ENCODE results near the gene AIFM3. TPM values are rescaled to one million over a fixed set of nuclear protein-coding genes. Genes with fewer than 3 reads are reported as not detected.
"Not testable (repeated sequence)": the region's sequence is repeated elsewhere in the genome, so short reads cannot be mapped to it uniquely, and the experiment has no call there.

The AIFM3 gene
- total RNA-seq, 1 donor from 2014 or later = 0.17 TPM

DNA sequence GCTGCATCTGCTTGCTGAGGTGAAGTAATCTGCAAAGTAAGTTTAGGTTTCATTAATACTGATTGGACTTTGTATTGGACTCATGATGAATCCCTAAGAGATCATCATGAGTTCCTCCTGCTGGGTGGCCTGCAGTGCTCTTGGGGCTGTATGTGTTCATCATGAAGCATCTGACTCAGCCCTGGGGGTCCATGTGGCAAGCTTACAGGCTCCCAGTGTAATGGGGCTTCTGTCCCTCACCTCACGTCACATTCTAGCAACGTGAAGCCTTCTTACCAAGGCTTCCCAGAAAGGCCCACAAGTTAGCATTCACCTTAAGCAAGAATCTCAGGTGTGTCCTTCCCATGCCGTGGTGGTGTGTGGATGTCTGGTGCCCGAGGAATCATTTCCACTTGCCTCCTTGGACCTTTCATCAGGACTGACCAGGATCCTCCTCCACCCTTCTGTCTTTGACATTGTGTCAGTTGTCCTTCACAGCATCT is 26.1 kb upstream of the AIFM3 start:
- DNase-seq = no peak

DNA sequence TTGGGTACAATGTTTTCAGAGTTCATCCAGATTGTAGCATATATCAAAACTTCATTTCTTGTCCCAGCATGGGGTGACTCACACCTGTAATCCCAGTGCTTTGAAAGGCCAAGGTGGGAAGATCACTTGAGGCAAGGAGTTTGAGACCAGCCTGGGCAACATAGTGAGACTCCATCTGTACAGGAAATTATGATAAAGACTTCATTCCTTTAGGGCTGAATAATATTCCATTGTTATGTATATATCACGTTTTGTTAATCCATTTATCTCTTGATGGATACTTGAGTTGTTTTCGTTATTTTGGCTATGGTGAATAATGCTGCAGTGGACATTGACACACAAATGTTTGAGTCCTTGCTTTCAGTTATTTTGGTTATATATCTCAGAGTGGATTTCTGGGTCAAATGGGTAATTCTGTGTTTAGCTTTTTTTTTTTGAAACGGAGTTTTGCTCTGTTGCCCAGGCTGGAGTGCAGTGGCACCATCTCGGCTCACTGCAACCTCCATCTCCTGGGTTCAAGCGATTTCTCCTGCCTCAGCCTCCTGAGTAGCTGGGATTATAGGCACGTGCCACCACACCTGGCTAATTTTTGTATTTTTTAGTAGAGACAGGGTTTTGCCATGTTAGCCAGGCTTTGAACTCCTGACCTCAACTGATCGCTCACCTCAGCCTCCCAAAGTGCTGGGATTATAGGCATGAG is 24.7 kb upstream of the AIFM3 start:
- DNase-seq = not testable (repeated sequence)

DNA sequence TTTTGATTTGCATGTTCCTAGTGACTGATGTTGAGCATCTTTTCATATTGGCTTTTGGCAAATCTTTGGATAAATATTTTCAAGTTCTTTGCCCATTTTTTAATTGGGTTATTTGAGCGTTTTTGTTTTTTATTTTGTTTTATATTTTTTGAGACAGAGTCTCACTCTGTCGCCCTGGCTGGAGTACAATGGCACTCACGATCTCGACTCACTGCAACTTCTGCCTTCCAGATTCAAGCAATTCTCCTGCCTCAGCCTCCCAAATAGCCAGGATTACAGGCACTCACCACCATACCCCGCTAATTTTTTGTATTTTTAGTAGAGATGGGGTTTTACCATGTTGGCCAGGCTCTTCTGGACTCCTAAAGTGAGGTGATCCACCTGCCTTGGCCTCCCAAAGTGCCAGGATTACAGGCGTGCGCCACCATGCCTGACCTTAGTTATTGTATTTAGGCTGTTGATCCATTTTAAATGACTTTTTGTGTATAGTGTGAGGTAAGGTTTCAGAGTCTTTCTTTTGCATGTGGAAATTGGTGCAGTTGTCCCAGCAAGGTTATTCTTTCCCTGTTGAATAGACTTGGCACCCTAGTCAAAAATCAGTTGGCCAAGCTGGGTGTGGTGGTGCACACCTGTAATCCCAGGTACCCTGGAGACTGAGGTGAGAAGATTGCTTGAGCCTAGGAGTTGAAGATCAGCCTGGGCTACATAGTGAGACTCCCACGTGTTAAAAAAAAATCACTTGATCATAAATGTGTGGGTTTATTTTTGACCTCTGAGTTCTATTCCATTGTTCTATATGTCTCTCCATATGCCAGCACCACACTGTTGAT is 23.7 kb upstream of the AIFM3 start:
- no peak for DNase-seq

DNA sequence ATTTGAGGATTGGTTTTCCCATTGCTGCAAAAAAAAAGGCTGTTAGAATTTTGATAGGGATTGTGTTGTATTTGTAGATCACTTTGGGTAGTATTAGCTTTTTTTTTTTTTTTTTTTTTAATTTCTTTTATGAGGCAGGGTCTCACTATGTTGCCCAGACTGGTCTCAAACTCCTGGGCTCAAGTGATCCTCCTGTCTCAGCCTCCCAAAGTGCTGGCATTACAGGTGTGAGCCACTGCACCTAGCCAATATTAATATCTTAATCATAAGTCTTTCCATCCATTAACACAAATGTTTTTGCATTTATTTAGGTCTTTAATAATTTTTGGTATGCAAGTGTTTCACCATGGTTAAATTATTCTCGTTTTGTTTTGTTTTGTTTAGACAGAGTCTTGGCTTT is 23.0 kb upstream of the AIFM3 start:
- DNase-seq = no peak

DNA sequence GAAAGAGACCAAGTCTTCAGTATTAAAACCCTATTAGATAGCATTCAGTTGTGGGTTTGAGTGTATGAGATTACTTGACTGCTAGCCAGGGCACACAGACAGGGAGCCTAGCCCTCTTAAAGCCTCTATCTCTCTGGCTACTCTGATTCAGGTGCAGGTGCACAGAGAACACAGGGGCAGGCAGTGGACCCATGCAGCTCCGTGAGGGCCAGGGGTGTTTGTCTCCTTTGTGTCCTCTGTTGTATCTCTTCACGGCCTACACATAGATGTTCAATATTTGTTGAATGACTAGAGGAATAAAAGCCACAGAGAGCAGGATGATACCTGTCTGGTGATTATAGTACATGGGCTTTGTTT is 21.5 kb upstream of the AIFM3 start:
- DNase-seq = no peak

DNA sequence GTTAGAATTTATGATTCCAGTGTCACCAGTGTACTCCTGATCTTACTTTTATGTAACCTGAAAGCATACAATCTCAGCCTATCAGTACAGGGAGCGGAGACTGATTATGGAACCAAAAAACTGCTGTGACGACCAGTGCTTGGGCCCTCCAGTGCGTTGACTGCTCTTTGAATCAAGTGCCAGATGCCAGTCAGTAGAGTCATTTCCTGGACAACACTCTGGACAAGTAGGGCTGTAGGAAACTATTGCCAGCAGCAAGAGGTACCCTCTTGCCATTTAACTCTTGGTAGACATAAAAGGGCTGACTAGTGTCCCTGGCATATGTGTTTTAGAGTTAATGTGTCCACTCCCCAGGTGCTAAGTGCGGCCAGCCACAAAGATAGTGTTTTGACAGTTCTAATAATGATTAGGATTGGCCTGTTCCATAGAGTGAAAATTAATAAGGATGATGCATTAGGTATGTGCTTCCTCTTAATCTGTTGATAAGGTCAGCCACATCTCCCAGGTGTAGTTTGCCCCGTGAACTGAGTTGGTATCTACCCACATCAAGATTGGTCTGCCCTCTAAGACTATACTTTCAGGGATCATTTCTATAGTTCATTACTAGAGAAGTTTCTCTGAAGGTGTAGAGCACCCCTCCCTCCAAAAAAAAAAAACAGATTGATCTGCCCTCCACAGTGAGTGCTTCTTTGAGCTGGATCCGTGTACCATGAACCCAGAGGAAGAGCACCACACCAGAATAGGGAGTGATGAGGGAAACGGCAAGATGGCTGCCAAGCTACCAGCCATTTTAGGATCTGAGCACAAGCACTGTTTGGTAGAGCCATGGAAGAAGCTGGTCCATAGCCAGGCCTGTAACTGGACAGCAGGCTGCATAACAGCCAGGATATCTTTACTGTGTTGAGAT is 20.7 kb upstream of the AIFM3 start:
- DNase-seq = peak; percentile 83

DNA sequence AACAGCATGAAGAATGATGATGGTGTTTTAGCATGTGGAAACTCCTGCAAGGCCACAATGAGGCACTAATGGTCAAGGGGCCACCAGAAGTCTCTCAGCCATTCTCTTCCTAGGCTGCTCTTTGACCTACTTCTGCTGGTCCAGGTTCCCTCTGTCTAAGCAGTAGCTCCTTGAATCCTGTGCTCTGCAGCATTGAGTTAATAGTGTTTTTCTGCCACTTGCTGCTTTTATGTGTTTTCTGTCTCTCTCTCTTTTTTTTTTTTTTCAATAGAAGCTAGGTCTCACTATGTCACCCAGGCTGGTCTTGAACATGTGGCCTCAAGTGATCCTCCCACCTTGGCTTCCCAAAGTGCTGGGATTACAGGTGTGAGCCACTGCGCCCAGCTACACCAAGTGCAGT is 20.1 kb upstream of the AIFM3 start:
- no peak for DNase-seq

DNA sequence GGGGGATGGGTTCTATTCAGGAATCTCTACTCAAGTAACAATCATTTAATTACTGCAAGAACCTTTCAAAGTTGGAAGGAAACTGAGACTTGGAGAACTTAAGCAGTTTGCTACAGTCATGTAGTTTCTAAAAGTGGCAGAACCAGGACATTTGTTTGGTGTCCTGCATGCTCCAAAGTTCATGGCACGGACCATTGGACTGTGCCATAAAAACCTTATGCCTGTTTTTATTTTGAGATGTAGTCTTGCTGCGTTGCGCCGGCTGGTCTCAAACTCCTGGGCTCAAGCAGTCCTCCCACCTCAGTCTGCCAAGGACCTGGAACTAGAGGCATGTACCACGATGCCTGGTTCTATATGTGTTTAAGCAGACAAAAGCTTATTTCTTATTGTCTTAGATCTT is 18.6 kb upstream of the AIFM3 start:
- DNase-seq = no peak

DNA sequence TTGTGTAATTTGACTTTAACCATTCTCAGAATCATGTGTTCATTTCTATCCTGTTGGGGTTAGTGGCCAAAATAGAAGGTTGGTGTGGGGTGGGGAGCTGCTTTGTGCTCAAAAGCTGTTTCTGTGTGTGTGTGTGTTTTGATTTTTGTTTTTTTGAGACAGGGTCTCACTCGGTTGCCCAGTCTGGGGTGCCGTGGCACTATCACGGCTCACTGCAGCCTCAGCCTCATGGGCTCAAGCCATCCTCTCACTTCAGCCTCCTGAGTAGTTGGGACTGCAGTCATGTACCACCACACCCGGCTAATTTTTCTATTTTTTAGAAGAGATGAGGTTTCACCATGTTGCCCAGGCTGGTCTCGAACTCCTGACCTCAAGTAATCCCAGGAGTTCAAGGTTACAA is 18.1 kb upstream of the AIFM3 start:
- no peak for DNase-seq

DNA sequence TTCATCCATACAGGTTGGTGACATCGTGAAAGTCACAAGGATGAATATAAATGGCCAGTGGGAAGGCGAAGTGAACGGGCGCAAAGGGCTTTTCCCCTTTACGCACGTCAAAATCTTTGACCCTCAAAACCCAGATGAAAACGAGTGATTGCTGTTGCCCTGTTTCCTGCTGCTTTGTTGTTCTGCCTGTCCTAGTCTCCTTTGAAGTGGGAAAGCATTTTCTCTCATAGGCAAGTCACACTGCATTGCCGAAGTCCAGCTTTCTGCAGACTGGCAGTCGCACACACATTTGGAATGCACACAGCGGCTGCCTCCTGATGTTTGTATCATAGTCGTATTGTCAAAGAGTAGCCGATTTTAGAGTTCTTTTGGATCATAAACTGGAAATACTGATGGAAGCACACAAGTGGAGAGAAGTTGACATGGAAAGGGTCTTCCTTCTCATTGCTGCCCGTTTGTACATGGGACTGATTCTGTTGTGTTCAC is 17.3 kb upstream of the AIFM3 start:
- DNase-seq = no peak

DNA sequence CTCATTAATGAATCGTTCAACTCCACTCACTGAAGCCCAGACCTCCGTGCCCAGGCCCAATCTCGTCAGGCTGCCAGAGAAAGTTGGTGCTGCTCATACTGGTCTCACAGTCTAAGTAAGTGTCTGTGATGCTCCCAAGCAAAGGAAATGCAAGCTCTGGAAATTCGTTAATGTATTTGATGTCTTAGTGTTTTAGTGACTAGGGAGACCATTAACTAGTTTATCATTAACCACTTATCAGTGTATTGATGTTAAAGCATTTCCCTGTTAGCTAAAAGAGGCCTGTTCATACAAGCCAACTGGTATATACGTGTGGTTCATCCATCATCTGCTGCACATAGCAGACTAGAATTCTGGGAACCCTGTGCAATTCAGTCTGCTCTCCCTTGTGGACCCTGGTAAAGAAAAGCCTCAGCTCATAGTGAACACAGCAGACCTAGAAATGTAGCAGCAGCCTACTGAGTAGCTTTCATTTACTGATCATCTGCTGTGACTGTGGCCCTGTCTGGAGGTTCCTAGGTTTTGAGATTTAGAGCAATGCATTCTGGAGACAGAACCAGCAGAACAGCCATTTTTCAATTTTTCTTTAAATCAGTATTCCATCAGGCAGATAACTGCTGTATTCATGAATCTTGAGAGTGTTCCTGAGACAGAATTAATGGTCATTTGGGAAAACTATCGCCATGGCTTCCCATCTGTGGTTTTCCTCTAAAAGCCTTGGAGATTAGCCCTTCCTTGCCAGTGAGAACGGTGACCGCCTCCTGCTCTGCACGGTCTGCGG is 15.7 kb upstream of the AIFM3 start:
- no peak for DNase-seq

DNA sequence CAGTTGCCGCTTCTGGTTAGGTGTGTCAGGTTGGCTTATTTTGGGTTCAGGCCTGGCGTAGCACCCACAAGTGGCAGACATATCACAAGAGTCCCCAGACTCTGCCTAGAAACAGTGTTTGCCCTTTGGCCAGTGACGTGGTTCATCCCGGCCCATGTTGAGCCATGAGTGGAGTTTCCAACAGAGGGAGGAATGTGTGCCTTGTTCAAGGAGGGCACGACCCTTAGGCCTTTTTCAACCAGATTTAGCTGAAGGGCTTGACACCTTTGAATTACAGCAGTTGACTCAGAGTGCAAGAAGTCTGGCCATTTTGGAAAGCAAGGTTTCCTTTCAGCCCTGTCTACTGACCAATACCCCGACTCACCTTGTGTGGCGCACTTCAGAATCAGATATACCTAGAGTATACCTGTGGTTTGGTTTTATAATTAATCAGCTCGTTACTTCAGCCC is 15.1 kb upstream of the AIFM3 start:
- DNase-seq = no peak

DNA sequence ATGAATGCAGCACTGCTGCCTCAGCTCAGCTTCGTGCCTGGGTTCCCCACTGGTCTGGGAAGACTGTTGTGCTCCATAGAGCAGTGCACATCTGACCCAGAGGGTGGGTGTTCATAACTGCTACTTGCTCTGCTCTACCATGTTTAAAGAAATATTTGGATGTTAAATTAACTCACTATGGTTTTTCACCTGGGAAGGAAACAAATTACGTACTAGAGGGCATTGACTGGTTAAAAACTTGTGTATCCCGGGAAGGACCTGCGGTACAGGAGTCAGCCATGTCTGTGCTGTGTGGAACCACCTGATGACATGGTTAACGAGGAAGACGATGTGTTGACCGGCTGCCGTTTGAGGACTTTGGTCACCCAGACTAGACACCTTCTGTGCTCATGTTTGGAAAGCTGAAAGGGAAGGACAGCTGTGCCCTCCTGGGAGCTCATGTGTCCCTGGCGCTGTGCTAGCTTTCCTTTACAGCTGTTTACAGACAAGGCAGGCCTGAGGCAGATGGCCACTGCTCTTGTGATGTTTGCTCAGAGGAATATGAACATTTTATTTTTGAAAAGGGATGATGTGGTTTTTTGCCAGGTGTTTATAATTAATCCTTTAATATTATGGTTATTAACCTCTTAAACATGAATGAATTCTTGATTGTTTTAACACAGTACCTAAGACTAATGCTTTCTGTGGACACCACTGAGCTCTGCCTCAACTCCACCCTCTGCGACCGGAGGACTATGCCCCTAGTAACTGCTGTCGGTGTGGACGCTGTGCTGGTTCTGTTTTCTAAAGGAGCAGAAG is 14.3 kb upstream of the AIFM3 start:
- DNase-seq = no peak

DNA sequence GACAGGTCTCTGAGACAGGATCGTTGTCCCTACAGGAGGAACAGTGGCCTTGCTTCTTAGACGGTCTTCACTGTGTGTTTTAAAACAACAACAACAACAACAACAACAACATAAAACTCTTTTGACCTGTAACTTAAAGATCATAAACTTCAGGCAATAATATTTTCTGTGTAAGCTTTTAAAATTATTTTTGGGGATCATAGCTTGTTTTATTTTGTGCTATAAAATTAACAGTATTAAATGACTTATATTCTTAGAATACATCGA is 13.8 kb upstream of the AIFM3 start:
- DNase-seq = no peak

DNA sequence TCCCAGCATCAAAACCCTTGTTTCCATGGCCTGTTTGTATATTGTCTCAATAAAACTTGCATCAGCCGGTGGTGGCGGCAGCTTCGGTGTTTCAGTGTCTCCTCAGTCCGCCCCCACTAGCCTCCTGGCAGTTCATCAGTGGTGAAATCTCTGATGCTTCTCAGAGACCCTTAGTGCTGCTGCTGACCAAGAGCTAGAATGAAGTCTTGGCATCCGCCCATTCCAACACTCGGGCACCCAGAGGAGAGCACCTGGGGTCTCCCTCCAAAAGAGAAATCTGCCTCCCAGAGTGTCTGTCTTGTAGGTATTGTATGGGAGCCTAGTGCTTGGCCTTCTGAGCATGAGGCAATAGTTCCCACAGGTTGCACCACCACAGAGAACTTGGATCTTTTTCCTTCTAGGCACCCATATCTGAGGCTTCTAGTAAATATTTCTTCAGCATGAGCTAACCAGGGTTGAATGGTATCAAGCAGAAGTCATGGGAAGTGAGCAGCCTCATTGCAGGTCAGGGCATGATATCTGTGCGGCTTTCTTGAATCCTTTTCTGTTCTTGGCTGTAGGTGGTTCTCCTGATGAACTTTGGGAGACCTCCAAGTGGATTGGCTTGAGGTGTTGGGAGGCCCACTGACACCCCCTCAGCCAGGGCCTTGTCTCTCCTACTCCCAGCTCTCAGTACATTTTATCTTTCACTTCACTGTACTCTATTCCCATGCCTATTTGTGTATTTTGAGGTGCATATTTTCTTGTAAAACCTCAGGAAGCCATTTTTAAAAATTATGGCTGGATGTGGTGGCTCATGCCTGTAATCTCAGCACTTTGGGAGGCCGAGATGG is 13.2 kb upstream of the AIFM3 start:
- DNase-seq = no peak

DNA sequence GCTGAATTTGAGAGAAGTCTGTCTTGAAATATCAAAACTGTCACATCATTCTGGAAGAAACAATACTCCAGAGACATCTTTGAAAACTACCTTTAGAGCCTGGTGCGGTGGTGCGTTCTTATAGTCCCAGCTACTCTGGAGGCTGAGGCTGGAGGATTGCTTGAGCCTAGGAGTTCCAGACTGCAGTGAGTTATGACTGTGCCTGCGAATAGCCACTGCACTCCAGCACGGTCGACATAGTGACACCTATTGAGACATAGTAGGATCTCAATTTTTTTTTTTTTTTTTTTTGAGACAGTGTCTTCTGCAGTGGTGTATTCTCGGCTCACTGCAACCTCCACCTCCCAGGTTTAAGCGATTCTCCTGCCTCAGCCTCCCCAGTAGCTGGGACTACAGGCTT is 11.5 kb upstream of the AIFM3 start:
- no peak for DNase-seq

DNA sequence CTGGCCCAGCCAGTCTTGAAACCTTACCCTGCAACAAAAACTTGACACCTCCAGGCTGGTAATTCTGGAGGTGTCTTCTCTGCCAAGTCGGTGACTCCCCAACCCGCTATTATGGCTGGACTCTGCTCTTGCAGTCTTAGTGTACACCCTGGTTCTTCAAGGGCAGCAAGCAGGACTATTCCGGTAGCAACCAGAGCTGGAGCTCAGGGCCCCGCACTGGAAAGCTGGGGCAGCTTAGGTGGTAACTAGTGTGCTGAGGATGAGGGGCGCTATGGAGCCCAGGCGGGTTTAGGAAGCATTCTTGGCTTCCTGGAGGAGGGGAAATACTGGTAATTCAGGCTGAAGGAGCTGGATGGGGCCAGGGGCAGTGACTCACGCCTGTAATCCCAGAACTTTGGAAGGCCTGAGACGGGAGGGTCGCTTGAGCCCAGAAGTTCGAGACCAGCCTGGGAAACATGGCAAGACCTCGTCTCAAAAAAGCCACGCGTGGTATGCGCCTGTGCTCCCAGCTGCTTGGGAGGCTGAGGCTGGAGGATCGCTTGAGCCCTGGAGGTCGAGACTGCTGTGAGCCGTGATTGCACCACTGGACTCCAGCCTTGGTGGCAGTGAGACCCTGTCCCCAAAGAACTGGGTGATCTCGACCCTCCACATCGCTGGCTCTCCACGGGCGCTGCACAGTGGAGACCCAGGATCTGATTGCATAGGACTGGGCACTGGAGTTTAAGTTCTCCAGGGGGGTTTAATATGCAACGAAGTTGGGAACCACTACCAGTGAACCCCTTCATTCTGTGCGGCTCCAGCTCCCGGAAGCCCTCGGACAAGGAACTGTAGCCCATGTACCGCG is 10.6 kb upstream of the AIFM3 start:
- peak; percentile 46 for DNase-seq

DNA sequence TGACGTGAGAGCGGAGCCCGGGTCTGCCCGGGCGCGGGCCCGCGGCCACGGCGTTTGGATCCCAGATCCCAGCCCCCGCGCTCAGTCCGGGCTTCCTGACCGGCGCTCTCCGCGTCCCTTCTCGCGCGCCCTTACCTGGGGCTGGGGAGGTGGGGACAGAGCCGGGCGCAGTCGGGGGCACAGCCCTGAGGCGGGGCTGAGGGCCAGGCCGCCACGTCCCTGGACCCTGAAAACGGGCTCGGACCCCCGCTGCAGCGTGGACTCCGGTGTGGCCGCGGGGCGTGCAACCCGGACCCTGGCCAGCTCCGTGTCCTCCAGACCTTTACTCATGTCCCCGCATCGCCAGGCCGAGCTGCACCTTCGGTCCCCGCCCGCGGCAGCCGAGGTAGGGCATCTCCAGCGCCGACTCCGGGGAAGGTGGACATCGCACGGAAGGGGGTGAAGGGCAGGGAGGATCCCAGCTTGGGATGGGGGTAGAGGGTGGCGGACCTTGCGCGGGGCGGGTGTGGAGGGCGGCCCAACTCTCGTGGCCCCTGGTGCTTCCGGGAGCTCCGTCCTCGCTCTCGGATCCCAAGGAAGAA is 9.9 kb upstream of the AIFM3 start:
- DNase-seq = peak; percentile 23
